GM12892 (cell line): Measurements from ENCODE around the gene RABL6.
"Not testable (repeated sequence)": the region's sequence is repeated elsewhere in the genome, so short reads cannot be mapped to it uniquely, and the experiment has no call there.

Experiments used
- POLR2A ChIP-seq: IDR thresholded peaks from 2 replicates; pipeline ENCODE4 v1.6.1; 2011; ENCODE audit warnings: low read depth, low read length, control low read depth
- TAF1 ChIP-seq: IDR thresholded peaks from 2 replicates; pipeline ENCODE4 v1.6.1; 2011; ENCODE audit warnings: low read depth, mild to moderate bottlenecking, control low read depth, low read length, borderline replicate concordance

GRCh38 chr9:136796775-136797347 is 10.9 kb upstream of the RABL6 start:
- not testable (repeated sequence) for TF ChIP-seq POLR2A, TAF1
